Erythroblast (primary cell): ENCODE results near the gene NXPE1.
A peak's percentile ranks its signal among the peaks of the same experiment; 100 is the strongest.
"Not testable (repeated sequence)": the region's sequence is repeated elsewhere in the genome, so short reads cannot be mapped to it uniquely, and the experiment has no call there.

Experiments used
- DNase-seq, 2 experiments: peaks; one replicate each; lab custom pipeline; 2025; lab: John Stamatoyannopoulos, UW
- GATA1 ChIP-seq: IDR thresholded peaks from 2 replicates; pipeline ENCODE4 v1.6.1; 2011; ENCODE audit warnings: low read depth, mild to moderate bottlenecking, control low read depth, low read length, moderate library complexity
- POLR2A ChIP-seq: IDR thresholded peaks from 2 replicates; pipeline ENCODE4 v1.6.1; 2011; ENCODE audit warnings: mild to moderate bottlenecking, low read length

NXPE1 gene

DNA sequence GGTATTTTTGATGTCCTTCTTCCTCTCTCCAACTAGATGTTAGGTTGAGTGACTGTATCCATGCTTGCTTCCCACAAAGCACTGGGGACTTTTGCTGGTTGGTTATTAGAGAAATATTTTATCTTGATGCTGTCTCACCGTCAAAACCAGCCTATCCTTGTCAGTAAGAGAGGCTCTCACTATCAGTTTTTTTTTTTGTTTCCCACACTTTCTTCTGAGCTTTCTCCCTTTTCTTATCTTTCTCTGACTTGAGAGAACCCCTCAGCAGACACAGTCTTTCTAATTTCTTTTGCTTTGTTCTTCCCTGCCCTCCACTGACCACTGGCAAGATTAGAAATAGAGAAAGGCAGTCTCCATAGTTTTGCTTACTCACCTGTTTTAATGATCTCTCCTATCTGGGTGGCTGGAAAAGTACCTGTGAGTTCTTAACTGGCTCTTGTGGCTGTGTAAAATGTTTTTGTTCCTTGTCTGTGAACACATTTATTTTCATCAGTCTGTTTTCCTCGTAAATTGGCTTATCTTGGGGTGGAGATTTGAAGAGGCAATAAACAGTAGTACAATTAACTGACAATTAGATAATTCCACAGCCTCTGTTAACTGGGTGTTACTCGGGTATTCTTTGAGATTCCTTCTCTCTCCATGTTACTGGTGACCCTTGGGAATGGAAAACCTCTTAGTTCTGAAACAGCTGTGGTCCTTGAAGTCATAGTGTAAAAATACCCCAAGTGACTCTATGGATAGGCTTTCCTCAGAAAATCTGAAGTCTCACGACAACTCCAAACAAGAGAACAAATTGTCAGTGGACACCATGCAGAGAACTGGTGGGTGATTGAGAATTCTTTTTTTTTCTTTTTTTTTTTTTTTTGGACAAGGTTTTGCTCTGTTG, at the start of gene NXPE1:
NXPE1 (minus strand) TSS at position 457 of the 886 bp plus-strand sequence. CDS start 8,680 bp downstream, outside the sequence.
- DNase-seq: no peak
- TF ChIP-seq POLR2A (no peak), GATA1 (no peak)

DNA sequence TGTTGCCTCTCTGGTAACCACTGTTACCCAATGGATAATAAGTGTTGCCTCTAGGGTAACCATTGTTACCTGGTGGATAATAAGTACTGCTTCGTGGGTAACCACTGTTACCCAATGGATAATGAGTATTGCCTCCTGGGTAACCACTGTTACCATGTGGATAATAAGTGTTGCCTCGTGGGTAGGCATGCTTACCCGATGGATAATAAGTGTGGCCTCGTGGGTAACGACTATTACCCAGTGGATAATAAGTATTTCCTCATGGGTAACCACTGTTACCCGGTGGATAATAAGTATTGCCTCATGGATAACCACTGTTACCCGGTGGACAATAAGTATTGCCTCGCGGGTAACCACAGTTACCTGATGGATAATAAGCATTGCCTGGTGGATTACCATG, 49.7 kb upstream of the NXPE1 start:
- TF ChIP-seq GATA1 (no peak), POLR2A (no peak)
- no peak for DNase-seq

DNA sequence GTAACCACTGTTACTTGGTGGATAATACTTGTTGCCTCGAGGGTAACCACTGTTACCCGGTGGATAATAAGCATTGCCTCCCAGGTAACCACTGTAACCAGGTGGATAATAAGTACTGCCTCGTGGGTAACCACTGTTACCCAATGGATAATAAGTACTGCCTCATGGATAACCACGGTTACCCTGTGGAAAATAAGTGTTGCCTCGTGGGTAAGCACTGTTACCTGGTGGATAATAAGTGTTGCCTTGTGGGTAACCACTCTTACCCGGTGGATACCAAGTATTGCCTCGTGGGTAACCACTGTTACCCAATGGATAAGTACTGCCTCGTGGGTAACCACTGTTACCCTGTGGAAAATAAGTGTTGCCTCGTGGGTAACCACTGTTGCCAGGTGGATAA, 48.9 kb upstream of the NXPE1 start:
- not testable (repeated sequence) for DNase-seq

- TF ChIP-seq POLR2A: no peak
- no peak for TF ChIP-seq GATA1
- DNase-seq: no peak
Observed at GRCh38 chr11:114607753-114608459, 48.2 kb upstream of the NXPE1 start.

DNA sequence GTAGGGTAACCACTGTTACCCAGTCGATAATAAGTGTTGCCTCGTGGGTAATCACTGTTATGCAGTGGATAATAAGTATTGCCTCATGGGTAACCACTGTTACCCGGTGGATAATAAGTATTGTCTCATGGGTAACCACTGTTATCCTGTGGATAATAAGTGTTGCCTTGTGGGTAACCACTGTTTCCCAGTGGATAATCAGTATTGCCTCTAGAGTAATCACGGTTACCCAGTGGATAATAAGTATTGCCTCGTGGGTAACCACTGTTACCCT, 47.1 kb upstream of the NXPE1 start:
- DNase-seq: not testable (repeated sequence)

DNA sequence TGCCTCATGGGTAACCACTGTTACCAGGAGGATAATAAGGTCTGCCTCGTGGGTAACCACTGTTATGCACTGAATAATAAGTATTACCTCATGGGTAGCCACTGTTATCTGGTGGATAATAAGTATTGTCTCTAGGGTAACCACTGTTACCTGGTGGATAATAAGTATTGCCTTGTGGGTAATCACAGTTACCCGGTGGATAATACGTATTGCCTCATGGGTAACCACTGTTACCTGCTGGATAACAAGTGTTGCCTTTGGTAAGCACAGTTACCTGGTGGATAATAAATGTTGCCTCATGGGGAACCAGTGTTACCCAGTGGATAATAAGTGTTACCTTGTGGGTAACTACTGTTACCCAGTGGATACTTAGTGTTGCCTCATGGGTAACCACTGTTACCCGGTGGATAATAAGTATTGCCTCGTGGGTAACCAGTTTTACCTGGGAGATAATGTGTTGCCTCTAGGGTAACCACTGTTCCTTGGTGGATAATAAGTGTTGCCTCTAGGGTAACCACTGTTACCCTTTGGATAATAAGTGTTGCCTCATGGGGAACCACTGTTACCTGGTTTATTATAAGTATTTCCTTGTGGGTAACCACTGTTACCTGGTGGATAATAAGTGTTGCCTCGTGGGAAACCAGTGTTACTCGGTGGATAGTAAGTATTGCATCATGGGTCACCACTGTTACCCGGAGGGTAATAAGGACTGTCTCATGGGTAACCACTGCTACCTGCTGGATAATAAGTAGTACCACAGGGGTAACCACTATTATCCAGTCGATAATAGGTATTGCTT, 46.5 kb upstream of the NXPE1 start:
- TF ChIP-seq POLR2A (no peak), GATA1 (no peak)
- DNase-seq: peak in 1 of 2 experiments; percentile 21

DNA sequence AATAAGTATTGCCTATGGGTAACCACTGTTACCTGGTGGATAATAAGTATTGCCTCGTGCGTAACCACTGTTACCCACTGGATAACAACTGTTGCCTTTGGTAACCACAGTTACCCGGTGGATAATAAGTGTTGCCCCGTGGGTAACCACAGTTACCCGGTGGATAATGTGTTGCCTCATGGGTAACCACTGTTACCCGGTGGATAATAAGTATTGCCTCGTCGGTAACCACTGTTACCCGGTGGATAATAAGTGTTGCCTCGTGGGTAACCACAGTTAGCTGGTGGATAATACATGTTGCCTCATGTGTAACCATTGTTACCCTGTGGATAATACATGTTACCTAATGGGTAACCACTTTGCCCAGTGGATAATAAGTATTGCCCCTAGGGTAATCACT, 45.7 kb upstream of the NXPE1 start:
- TF ChIP-seq GATA1: no peak
- TF ChIP-seq POLR2A: no peak
- no peak for DNase-seq

GRCh38 chr11:114604886-114605285, 45.2 kb upstream of the NXPE1 start:
- TF ChIP-seq GATA1 (no peak), POLR2A (no peak)

DNA sequence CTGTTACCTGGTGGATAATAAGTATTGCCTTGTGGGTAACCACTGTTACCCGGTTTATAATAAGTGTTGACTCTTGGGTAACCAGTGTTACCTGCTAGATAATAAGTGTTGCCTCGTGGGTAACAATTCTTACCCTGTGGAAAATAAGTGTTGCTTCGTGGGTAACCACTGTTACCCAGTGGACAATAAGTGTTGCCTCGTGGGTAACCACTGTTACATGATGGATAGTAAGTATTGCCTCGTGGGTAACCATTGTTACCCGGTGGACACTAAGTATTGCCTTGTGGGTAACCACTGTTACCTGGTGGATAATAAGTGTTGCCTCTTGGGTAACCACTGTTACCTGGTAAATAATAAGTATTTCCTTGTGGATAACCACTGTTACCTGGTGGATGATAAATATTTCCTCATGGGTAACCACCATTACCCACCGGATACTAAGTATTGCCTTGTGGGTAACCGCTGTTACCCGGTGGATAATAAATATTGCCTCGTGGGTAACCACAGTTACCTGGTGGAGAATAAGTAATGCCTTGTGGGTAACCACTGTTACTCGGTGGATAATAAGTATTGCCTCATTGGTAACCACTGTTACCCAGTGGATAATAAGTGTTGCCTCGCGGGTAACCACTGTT, 44.6 kb upstream of the NXPE1 start:
- TF ChIP-seq POLR2A (no peak), GATA1 (no peak)
- no peak for DNase-seq

More at GRCh38 chr11:114604886-114605285, 45.2 kb upstream of the NXPE1 start:
- DNase-seq: no peak

DNA sequence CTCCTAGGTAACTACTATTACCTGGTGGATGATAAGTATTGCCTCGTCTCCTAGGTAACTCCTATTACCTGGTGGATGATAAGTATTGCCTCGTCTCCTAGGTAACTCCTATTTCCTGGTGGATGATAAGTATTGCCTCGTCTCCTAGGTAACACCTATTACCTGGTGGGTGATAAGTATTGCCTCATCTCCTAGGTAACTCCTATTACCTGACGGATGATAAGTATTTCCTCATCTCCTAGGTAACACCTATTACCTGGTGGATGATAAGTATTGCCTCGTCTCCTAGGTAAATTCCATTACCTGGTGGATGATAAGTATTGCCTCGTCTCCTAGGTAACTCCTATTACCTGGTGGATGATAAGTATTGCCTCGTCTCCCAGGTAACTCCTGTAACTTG, 43.5 kb upstream of the NXPE1 start:
- not testable (repeated sequence) for DNase-seq

DNA sequence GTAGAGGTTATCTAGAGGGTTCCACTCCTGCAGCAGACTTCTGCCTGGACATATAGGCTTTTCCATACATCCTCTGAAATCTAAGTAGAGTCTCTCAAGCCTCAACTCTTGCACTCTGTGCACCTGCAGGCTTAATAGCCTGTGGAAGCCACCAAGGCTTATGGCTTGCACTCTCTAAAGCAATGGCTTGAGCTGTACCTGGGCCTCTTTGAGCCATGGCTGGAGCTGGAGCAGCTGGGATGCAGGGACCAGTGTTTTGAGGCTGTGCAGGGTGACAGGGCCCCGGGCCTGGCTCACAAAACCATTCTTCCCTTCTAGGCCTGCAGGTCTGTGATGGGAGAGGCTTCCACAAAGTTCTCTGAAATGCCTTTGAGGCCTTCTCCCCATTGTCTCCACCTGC, 38.8 kb upstream of the NXPE1 start:
- TF ChIP-seq GATA1 (no peak), POLR2A (no peak)
- no peak for DNase-seq

DNA sequence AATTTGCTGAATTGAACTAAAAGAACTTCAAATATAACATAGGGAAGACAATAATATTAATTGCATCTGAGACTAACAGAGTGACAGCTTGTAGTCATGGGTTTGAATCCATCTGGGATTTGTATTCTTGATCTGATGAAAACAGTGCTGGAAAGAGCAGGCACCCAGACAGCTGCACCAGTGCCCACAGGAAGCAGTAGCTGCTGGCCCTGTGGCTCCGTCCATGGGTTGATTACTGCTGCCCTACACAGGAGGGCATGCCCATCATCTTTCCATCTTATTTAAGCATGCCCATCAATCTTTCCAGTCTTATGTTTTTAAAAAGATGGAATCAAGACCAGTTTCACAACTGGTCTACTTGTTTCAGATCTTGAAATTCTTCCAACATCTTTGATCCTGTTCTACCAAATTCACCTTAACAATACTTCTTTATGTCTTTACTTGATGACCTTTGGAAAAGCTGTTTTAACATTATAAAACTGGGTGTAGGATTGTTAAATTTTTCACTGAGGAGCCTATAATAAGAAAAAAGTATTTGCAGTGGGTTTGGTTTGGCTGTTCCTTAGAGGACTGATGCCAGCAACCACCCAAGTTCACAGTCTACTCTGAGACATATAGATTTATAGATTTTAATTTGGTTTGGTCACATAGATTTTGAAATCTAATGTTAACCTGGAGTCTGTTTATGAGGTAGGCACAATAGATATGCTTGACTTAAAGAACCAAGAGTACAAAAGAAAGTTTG, 36.7 kb upstream of the NXPE1 start:
- no peak for DNase-seq
- TF ChIP-seq GATA1 (no peak), POLR2A (no peak)

GRCh38 chr11:114595571-114595970, 35.9 kb upstream of the NXPE1 start, which contains the start of gene NXPE4:
Gene NXPE4, minus strand, starts transcription at chr11:114595786. Its CDS starts 1,027 bp downstream, at chr11:114594759.
- TF ChIP-seq GATA1 (no peak), POLR2A (no peak)
- no peak for DNase-seq

- no peak for TF ChIP-seq GATA1
- no peak for TF ChIP-seq POLR2A
- no peak for DNase-seq
Observed at GRCh38 chr11:114594703-114595102, 35.0 kb upstream of the NXPE1 start.
